Adipocyte (in vitro differentiated cells): ENCODE data around the gene MDC1.
A peak's percentile ranks its signal among the peaks of the same experiment; 100 is the strongest.
"Not testable (repeated sequence)": the region's sequence is repeated elsewhere in the genome, so short reads cannot be mapped to it uniquely, and the experiment has no call there.

ENCODE experiments used
- DNase-seq: peaks from one replicate; pipeline ENCODE4 v3.0.0-alpha.2; 2015; ENCODE audit warnings: low read depth
- H3K27me3 ChIP-seq: replicated peaks from 2 replicates; pipeline ENCODE4 v1.7.0; 2013; ENCODE audit warnings: mild to moderate bottlenecking, low read length, moderate library complexity; ENCODE audit not compliant: control insufficient read depth, insufficient read depth
- H3K36me3 ChIP-seq: 2 replicates; pipeline ENCODE4 v1.7.0; 2013; ENCODE audit warnings: low read length, mild to moderate bottlenecking, moderate library complexity; ENCODE audit not compliant: control insufficient read depth, insufficient read depth, severe bottlenecking
- H3K4me1 ChIP-seq: 2 replicates; pipeline ENCODE4 v1.7.0; 2013; ENCODE audit warnings: mild to moderate bottlenecking, low read length, moderate library complexity; ENCODE audit not compliant: control insufficient read depth, insufficient read depth
- H3K4me3 ChIP-seq: 2 replicates; pipeline ENCODE4 v1.7.0; 2013; ENCODE audit warnings: mild to moderate bottlenecking, low read length, moderate library complexity
- H3K9ac ChIP-seq: 2 replicates; pipeline ENCODE4 v1.7.0; 2013; ENCODE audit warnings: mild to moderate bottlenecking, low read length, moderate library complexity
- H3K9me3 ChIP-seq: 2 replicates; pipeline ENCODE4 v1.7.0; 2013; ENCODE audit warnings: mild to moderate bottlenecking, low read length, moderate library complexity; ENCODE audit not compliant: control insufficient read depth

Gene MDC1

DNA sequence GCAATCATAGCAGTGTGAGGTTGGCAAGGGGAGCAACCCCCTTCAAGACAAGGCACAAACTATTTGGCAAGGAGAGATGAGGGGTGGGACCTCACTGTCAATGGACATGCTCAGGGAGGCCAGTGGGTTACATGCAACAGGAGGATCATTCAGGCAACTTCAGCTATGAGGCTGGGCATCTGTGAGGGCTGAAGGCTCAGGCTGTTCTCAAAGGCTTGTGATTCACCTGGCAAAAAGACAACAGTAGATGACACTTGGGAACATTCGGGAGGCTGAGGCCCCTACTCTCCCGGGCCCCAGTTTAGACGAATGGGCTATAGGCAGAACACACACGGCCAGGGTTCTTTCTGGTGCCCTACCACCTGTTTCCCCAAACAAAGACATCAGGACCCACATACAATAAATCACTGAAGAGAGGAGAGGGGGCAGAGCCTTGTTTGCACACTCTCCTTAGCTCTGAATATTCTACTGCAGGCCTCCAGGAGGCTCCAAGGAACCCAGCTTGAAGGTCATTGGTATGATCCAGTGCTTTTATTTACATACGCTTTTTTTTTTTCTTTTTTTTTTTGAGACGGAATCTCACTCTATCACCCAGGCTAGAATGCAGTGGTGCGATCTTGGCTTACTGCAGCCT lies 11.0 kb upstream of the MDC1 start:
- Histone ChIP-seq H3K9me3 (no peaks in the 10 kb centered on the region), H3K4me3 (peak overlapping the region; percentile 20), H3K27me3 (no peaks in the 10 kb centered on the region), H3K9ac (peak overlapping the region; percentile 24), H3K4me1 (peaks cover 43% of the 10 kb centered on the region), H3K36me3 (peaks cover 74% of the 10 kb centered on the region)
- DNase-seq, result peak; percentile 36

DNA sequence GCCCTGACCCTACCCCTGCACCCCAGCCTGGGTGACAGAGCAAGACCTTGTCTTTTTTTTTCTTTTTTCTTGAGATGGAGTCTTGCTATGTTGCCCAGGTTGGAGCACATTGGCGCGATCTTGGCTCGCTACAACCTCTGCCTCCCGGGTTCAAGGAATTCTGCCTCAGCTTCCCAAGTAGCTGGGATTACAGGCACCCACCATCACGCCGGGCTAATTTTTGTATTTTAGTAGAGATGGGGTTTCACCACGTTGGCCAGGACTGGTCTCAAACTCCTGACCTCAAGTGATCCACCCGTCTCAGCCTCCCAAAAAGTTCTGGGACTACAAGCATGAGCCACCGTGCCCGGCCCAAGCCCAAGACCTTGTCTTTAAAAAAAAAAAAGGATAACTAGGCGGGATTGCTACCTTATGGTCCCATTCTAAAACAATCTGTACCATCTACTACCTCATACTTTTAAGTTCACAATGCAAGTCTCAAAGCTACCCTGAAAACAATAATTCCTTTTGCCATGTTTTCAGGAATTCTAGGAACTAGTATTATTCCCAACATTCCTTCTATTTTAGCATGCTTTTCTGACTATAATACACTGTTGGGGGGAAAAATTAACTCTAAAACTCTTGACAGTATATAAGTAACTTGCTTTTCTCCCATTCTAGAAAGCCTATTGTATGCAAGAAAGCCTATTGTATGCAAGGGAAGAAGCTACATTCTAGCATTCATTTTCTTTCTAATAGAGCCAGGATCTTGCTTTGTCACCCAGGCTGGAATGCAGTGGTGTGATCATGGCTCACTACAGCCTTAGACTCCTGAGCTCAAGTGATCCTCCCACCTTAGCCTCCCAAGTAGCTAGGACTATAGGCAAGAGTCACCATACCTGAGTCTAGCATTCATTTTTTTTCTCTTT lies 9.7 kb upstream of the MDC1 start:
- H3K36me3 ChIP-seq, result peaks cover 68% of the 10 kb centered on the region
- peaks cover 51% of the 10 kb centered on the region for H3K4me1 ChIP-seq
- no peak for DNase-seq
- H3K9ac ChIP-seq, result peak overlapping the region; percentile 24
- H3K9me3 ChIP-seq, result no peaks in the 10 kb centered on the region
- H3K4me3 ChIP-seq, result no peak overlapping the region
- no peaks in the 10 kb centered on the region for H3K27me3 ChIP-seq

DNA sequence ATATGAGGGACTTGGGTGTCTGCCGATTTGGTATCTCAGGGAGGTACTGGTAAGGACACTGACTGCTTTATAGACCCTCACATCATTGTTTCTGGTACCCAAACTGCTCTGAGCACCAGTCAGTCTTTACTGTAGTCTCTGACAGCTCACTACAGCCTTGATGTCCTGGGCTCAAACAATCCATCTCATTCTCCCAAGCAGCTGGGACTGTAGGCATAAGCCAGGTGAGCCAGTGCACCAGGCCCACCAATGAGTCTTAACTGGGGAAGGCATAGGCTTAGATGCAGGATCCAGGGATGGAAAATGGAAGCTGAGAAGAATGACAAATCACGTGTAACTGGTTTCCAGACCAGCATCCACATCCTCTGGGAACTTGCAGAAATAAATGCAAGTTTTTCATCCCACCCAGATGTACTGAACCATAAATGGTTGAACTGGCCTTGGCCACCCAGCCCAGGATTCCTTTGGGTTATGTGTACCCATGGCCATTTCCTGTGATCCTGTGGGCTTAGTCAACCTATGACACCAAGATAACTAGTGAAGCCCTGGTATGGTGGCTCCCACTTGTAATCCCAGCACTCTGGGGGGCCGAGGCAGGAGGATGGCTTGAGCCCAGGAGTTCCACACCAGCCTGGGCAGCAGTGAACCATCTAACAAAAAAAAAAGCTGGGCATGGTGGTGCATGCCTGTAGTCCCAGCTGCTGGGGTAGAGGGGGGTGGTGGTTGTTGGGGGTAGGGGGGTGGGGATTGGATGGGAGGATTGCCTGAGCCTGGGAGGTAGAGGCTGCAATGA lies 8.8 kb upstream of the MDC1 start:
- Histone ChIP-seq H3K4me3 (no peak overlapping the region), H3K27me3 (no peaks in the 10 kb centered on the region), H3K9me3 (no peaks in the 10 kb centered on the region), H3K9ac (peak overlapping the region; percentile 62), H3K36me3 (peaks cover 68% of the 10 kb centered on the region), H3K4me1 (peaks cover 51% of the 10 kb centered on the region)
- peak; percentile 25 for DNase-seq

DNA sequence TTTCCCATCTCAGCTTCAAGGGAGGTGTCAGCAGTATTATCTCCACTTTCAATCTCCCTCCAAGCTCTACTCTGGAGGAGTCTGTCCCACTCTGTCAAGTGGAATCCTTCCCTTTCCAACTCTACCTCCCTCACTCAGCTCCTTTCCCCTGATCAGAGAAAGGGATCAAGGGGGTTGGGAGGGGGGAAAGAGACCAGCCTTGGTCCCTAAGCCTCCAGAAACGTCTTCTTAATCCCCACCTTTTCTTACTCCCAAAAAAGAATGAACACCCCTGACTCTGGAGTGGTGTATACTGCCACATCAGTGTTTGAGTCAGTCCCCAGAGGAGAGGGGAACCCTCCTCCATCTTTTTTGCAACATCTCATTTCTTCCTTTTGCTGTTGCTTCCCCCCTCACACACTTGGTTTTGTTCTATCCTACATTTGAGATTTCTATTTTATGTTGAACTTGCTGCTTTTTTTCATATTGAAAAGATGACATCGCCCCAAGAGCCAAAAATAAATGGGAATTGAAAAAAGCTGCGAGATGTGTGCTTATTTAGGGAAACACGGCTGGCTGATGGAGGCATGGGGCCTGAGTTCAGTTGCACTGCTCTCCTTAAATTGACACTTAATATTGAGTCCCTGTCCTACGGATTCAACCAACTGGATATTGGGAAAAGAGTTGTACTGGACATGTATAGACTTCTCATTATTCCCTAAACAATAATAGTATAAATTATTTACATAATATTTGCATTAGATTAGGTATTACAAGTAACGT lies 8.0 kb upstream of the MDC1 start:
- H3K9me3 ChIP-seq, result no peaks in the 10 kb centered on the region
- H3K4me3 ChIP-seq, result no peak overlapping the region
- no peaks in the 10 kb centered on the region for H3K27me3 ChIP-seq
- peaks cover 51% of the 10 kb centered on the region for H3K4me1 ChIP-seq
- peak overlapping the region; percentile 62 for H3K9ac ChIP-seq
- no peak for DNase-seq
- H3K36me3 ChIP-seq, result peaks cover 59% of the 10 kb centered on the region

DNA sequence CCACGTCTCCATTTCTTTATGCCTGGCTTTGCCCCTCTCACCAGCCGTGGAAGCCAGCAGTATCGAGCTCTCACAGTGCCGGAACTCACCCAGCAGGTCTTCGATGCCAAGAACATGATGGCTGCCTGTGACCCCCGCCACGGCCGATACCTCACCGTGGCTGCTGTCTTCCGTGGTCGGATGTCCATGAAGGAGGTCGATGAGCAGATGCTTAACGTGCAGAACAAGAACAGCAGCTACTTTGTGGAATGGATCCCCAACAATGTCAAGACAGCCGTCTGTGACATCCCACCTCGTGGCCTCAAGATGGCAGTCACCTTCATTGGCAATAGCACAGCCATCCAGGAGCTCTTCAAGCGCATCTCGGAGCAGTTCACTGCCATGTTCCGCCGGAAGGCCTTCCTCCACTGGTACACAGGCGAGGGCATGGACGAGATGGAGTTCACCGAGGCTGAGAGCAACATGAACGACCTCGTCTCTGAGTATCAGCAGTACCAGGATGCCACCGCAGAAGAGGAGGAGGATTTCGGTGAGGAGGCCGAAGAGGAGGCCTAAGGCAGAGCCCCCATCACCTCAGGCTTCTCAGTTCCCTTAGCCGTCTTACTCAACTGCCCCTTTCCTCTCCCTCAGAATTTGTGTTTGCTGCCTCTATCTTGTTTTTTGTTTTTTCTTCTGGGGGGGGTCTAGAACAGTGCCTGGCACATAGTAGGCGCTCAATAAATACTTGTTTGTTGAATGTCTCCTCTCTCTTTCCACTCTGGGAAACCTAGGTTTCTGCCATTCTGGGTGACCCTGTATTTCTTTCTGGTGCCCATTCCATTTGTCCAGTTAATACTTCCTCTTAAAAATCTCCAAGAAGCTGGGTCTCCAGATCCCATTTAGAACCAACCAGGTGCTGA lies 7.0 kb upstream of the MDC1 start:
- Histone ChIP-seq H3K4me1 (peaks cover 57% of the 10 kb centered on the region), H3K9ac (peak overlapping the region; percentile 62), H3K36me3 (peaks cover 49% of the 10 kb centered on the region), H3K4me3 (peak overlapping the region; percentile 29)
- not testable (repeated sequence) for H3K9me3 ChIP-seq, H3K27me3 ChIP-seq, DNase-seq

DNA sequence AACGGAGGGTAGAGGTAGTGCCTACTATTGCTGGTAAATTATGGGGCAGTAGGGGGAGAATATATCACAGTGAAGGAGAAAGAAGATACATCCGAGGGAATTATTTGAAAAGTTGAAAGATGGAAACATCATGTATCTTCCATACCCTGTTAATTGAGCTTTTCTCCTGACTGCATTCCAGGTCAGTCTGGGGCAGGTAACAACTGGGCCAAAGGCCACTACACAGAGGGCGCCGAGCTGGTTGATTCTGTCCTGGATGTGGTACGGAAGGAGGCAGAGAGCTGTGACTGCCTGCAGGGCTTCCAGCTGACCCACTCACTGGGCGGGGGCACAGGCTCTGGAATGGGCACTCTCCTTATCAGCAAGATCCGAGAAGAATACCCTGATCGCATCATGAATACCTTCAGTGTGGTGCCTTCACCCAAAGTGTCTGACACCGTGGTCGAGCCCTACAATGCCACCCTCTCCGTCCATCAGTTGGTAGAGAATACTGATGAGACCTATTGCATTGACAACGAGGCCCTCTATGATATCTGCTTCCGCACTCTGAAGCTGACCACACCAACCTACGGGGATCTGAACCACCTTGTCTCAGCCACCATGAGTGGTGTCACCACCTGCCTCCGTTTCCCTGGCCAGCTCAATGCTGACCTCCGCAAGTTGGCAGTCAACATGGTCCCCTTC lies 6.2 kb upstream of the MDC1 start:
- peak overlapping the region; percentile 98 for H3K9ac ChIP-seq
- not testable (repeated sequence) for DNase-seq, H3K27me3 ChIP-seq, H3K9me3 ChIP-seq
- H3K4me1 ChIP-seq, result peaks cover 60% of the 10 kb centered on the region
- peaks cover 46% of the 10 kb centered on the region for H3K36me3 ChIP-seq
- peak overlapping the region; percentile 99 for H3K4me3 ChIP-seq

DNA sequence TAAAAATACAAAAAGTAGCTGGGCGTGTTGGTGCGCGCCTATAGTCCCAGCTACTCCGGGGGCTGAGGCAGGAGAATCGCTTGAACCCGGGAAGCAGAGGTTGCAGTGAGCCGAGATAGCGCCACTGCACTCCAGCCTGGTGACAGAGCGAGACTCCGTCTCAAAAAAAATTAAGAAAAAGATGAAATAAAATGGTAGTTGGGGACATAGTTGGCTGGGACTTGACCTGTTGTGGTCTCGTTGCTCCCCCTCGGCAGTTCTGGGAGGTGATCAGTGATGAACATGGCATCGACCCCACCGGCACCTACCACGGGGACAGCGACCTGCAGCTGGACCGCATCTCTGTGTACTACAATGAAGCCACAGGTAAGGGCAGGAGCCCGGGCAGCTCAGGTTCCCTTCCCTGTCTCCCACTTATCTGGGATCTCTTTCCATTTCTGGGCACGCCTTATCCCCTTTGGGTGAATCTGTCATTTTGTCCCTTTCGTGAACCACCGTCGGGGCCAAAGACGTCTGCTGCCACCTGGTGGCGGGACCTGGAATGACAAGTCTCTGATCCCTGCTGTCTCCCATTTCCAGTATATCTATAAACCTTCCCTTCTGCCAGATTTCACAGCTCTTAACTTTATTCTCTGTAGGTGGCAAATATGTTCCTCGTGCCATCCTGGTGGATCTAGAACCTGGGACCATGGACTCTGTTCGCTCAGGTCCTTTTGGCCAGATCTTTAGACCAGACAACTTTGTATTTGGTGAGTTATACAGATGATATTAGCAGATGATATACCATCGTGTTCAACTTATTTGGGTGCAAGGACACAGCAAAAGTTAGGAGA lies 5.4 kb upstream of the MDC1 start:
- peaks cover 52% of the 10 kb centered on the region for H3K4me1 ChIP-seq
- H3K9me3 ChIP-seq, result no peaks in the 10 kb centered on the region
- peak; percentile 86 for DNase-seq
- peak overlapping the region; percentile 98 for H3K9ac ChIP-seq
- H3K27me3 ChIP-seq, result no peaks in the 10 kb centered on the region
- H3K4me3 ChIP-seq, result peak overlapping the region; percentile 99
- peaks cover 43% of the 10 kb centered on the region for H3K36me3 ChIP-seq

DNA sequence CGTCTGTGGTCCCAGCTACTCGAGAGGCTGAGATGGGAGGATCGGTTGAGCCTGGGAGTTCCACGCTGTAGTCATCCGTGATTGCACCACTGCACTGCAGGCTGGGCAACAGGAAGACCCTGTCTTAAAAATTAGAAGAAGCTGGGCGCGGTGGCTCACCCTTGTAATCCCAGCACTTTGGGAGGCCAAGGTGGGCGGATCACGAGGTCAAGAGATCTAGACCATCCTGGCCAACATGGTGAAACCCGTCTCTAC lies 4.9 kb upstream of the MDC1 start:
- H3K27me3 ChIP-seq, H3K9me3 ChIP-seq: not testable (repeated sequence)
- H3K9ac ChIP-seq, result peak overlapping the region; percentile 98
- peaks cover 40% of the 10 kb centered on the region for H3K36me3 ChIP-seq
- peaks cover 46% of the 10 kb centered on the region for H3K4me1 ChIP-seq
- peak; percentile 62 for DNase-seq
- H3K4me3 ChIP-seq, result peak overlapping the region; percentile 99

DNA sequence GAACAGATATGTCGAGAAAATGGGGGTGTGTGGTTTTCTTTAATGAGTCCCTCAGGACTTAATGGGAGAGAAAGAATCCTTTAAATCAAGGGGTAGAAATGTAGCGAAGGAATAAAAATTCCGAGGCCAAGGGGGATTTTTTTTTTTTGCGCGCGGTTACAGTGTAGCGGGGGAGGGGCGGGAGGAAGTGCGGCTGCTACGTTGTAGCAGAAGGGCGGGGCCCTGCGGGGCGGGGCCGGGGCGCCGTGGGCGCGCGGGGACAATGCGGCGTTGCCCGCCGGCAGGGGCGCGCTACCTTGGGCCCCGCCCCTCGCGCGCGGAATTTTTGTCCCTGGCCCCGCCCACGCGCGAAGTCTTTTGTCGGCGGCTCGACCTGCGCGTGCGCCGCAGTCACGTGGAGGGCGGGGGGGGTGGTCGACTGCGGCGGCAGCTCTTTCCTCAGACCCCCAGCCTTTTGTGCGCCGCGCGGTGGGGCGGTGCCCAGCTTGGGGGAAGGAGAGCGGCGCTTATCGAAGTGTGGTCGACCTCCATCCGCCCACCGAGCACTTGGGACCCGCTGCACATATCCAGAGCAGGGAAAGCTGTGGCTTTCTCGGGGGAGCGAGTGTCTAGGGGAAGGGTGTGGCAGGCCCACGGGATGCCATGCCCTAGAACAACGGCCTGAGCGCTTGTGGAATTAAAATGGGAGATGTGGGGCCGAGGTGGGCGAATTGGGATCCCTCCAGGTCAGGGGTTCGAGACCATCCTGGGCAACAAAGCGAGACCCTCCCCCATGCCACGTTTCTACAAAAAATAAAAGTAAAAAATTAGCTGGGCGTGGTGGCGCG lies 4.3 kb upstream of the MDC1 start:
- Histone ChIP-seq H3K9me3 (no peaks in the 10 kb centered on the region), H3K36me3 (peaks cover 37% of the 10 kb centered on the region), H3K27me3 (no peaks in the 10 kb centered on the region), H3K4me1 (peaks cover 48% of the 10 kb centered on the region), H3K9ac (peak overlapping the region; percentile 100), H3K4me3 (peak overlapping the region; percentile 99)
- peak; percentile 98 for DNase-seq
